Activated CD4-positive, alpha-beta T cell treated with anti-CD3 and anti-CD28 coated beads, Interleukin-10, Interleukin-2, amounts not matched to agents 100 ng/mL and 50 ng/mL, durations not matched to agents 16 hours and 8 hours (primary cell): Measurements from ENCODE around the gene MSH2.
"Not testable (repeated sequence)": the region's sequence is repeated elsewhere in the genome, so short reads cannot be mapped to it uniquely, and the experiment has no call there.

Source experiments
- DNase-seq: peaks from one replicate; pipeline ENCODE4 v3.0.0-alpha.2; 2020

The MSH2 gene

GRCh38 chr2:47414682-47415458 is 11.9 kb downstream of the MSH2 start:
- DNase-seq: peak; percentile 3

- DNase-seq: no peak
These were observed 17.3 kb downstream of the MSH2 start for GRCh38 chr2:47420214-47420613.

- DNase-seq: not testable (repeated sequence)
These were observed 17.7 kb downstream of the MSH2 start for GRCh38 chr2:47420683-47421082.

- no peak for DNase-seq
These were observed 19.1 kb downstream of the MSH2 start for GRCh38 chr2:47422016-47422415.

- DNase-seq: no peak
These were observed 19.6 kb downstream of the MSH2 start for GRCh38 chr2:47422560-47422959.

GRCh38 chr2:47426786-47427185 is 23.8 kb downstream of the MSH2 start:
- no peak for DNase-seq

GRCh38 chr2:47429795-47430194 is 26.8 kb downstream of the MSH2 start:
- no peak for DNase-seq

GRCh38 chr2:47433006-47433405 is 30.1 kb downstream of the MSH2 start:
- DNase-seq: not testable (repeated sequence)

GRCh38 chr2:47433445-47433844 is 30.5 kb downstream of the MSH2 start:
- DNase-seq: not testable (repeated sequence)

GRCh38 chr2:47437287-47437686 is 34.3 kb downstream of the MSH2 start:
- DNase-seq: no peak

- no peak for DNase-seq
These were observed 35.1 kb downstream of the MSH2 start for GRCh38 chr2:47438106-47438505.

- DNase-seq: no peak
These were observed 35.8 kb downstream of the MSH2 start for GRCh38 chr2:47438783-47439182.

- no peak for DNase-seq
These were observed 48.8 kb downstream of the MSH2 start for GRCh38 chr2:47451790-47452189.

- DNase-seq: no peak
These were observed 49.8 kb downstream of the MSH2 start for GRCh38 chr2:47452761-47453160.

GRCh38 chr2:47454818-47455217 is 51.9 kb downstream of the MSH2 start:
- not testable (repeated sequence) for DNase-seq

- no peak for DNase-seq
These were observed 52.5 kb downstream of the MSH2 start for GRCh38 chr2:47455411-47455810.

- no peak for DNase-seq
These were observed 53.9 kb downstream of the MSH2 start for GRCh38 chr2:47456851-47457250.

- no peak for DNase-seq
These were observed 54.3 kb downstream of the MSH2 start for GRCh38 chr2:47457268-47457667.

- no peak for DNase-seq
These were observed 56.1 kb downstream of the MSH2 start for GRCh38 chr2:47459021-47459420.

GRCh38 chr2:47460766-47461165 is 57.8 kb downstream of the MSH2 start:
- DNase-seq: no peak

GRCh38 chr2:47471429-47472116 is 68.6 kb downstream of the MSH2 start:
- DNase-seq: no peak

GRCh38 chr2:47479863-47480262 is 76.9 kb downstream of the MSH2 start:
- no peak for DNase-seq

GRCh38 chr2:47483191-47483590 is 80.2 kb downstream of the MSH2 start:
- no peak for DNase-seq

GRCh38 chr2:47484396-47484795 is 81.4 kb downstream of the MSH2 start:
- no peak for DNase-seq

- no peak for DNase-seq
These were observed 82.2 kb downstream of the MSH2 start for GRCh38 chr2:47485177-47485576.
